Body of pancreas (tissue), 4 donors: ENCODE results near the gene EREG.

Experiments used
- CTCF ChIP-seq, 7 experiments: fragments of 450-650 bp in 4 of 7; fragments of 200-600 bp in 3 of 7; sonication (generic) in 3 of 7; IDR thresholded peaks; one replicate each; pipeline ENCODE4 v1.5.1; 2016 to 2019; ENCODE audit warnings: antibody characterized with exemption in 7 of 7
- POLR2A ChIP-seq, 3 donors: fragments of 450-650 bp; IDR thresholded peaks; one replicate each; pipeline ENCODE4 v1.6.1; 2016; ENCODE audit warnings: antibody characterized with exemption in 3 of 3, mild to moderate bottlenecking in 2 of 3

GRCh38 chr4:74335341-74336021, 29.5 kb upstream of the EREG start:
- TF ChIP-seq CTCF (IDR thresholded peaks at IDR 0.05) (no peak), POLR2A (IDR thresholded peaks at IDR 0.05) (no peak)
